Measurements from ENCODE around the gene GTF2H3.

DNA sequence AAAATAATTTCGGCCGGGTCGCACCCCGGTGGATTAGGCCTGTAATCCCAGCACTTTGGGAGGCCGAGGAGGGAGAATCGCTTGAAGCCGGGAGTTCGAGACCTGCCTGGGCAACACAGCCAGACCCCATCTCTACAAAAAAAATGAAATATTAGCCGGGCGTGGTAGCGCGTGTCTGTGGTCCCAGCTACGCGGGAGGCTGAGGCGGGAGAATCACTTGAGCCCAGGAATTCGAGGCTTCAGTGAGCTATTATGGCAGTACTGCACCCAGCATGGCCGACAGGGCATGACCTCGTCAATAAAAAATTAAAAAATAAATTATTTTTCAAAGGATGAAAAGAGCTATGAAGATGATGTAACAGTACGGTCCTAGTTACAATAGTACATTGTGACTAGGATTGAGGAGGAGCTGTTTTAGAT is 523 bp downstream of the GTF2H3 start:
- TF ChIP-seq CTCF (IDR thresholded peaks at IDR 0.05; ENCODE audit: poor library complexity) = no peak
- TF ChIP-seq EZH2phosphoT487 (IDR thresholded peaks at IDR 0.05; ENCODE audit: low read depth, severe bottlenecking, unreplicated experiment) = no peak
